Astrocyte of the cerebellum (primary cell): ENCODE measurements around the gene DCXR.
A peak's percentile ranks its signal among the peaks of the same experiment; 100 is the strongest.

Experiments used
- DNase-seq: peaks from one replicate; pipeline ENCODE4 v3.0.0-alpha.2; 2011; ENCODE audit warnings: low read depth
- H3K4me3 ChIP-seq: 2 replicates; pipeline ENCODE4 v1.5.1; 2011; ENCODE audit warnings: mild to moderate bottlenecking, low read depth, low read length, moderate library complexity
- CTCF ChIP-seq: IDR thresholded peaks from 2 replicates; pipeline ENCODE4 v1.5.1; 2012; ENCODE audit warnings: low read length, low read depth, moderate library complexity, mild to moderate bottlenecking; ENCODE audit errors: missing control alignments
- in situ Hi-C: cut with HindIII; loops from 2 replicates; pipeline ENCODE4 v1.10.0; 2017; ENCODE audit warnings: low sequenced_read_pairs

The DCXR gene

GRCh38 chr17:82072827-82073226, 35.3 kb upstream of the DCXR start:
- in situ Hi-C loops = no loop called here
- no peak for DNase-seq
- no peak for TF ChIP-seq CTCF
- H3K4me3 ChIP-seq = no peak overlapping the region

- TF ChIP-seq CTCF = no peak
- DNase-seq = no peak
- in situ Hi-C loops = no loop called here
- H3K4me3 ChIP-seq = no peak overlapping the region
Observed at GRCh38 chr17:82070611-82071010, 33.1 kb upstream of the DCXR start.

- in situ Hi-C loops = no loop called here
- no peak for DNase-seq
- TF ChIP-seq CTCF = no peak
- H3K4me3 ChIP-seq = peak within 1 kb of the TSS; percentile 80
Observed at GRCh38 chr17:82065638-82066303, 28.3 kb upstream of the DCXR start, which contains the start of gene DUS1L. Gene DUS1L, minus strand, starts transcription at chr17:82065804. Its CDS starts 745 bp downstream, at chr17:82065059.

- H3K4me3 ChIP-seq = peak overlapping the region; percentile 80
Observed at GRCh38 chr17:82065193-82065637, 27.7 kb upstream of the DCXR start.

GRCh38 chr17:82064433-82065192, 27.1 kb upstream of the DCXR start:
- in situ Hi-C loops = no loop called here
- peak overlapping the region; percentile 80 for H3K4me3 ChIP-seq
- no peak for TF ChIP-seq CTCF
- no peak for DNase-seq

More at GRCh38 chr17:82065193-82065637, 27.7 kb upstream of the DCXR start:
- in situ Hi-C loops = no loop called here
- DNase-seq = no peak
- no peak for TF ChIP-seq CTCF

GRCh38 chr17:82063424-82064415, 26.2 kb upstream of the DCXR start:
- DNase-seq = no peak
- H3K4me3 ChIP-seq = no peak overlapping the region
- no peak for TF ChIP-seq CTCF
- in situ Hi-C loops = no loop called here
